Esophagus squamous epithelium (tissue), 5 donors: Measurements from ENCODE around the gene PTP4A2. TPM values are rescaled to one million over a fixed set of nuclear protein-coding genes. Genes with fewer than 3 reads are reported as not detected.

Experiments
- DNase-seq: peaks from one replicate; lab custom pipeline; 2025; lab: John Stamatoyannopoulos, UW
- H3K27ac ChIP-seq, 4 donors: fragments of 200-600 bp; sonication (generic); one replicate each; pipeline ENCODE4 v1.5.1; 2016 to 2019; ENCODE audit warnings: mild to moderate bottlenecking in 1 of 4
- H3K27me3 ChIP-seq, 4 donors: fragments of 200-600 bp; sonication (generic); 1 replicate in 3 of 4; 2 replicates in 1 of 4; pipeline versions ENCODE4 v1.5.1 to v1.6.0; 2017 to 2021; ENCODE audit warnings: antibody characterized with exemption in 1 of 4
- H3K36me3 ChIP-seq, 3 donors: fragments of 200-600 bp; sonication (generic); one replicate each; pipeline ENCODE4 v1.5.1; 2016 to 2019
- H3K4me1 ChIP-seq, 3 donors: fragments of 200-600 bp; sonication (generic); one replicate each; pipeline ENCODE4 v1.5.1; 2017 to 2019
- H3K4me3 ChIP-seq, 4 donors: fragments of 200-600 bp; sonication (generic); 1 replicate in 3 of 4; 2 replicates in 1 of 4; pipeline ENCODE4 v1.5.1; 2016 to 2019; ENCODE audit warnings: mild to moderate bottlenecking in 2 of 4, moderate library complexity in 1 of 4
- H3K9me3 ChIP-seq, 3 donors: fragments of 200-600 bp; sonication (generic); one replicate each; pipeline ENCODE4 v1.5.1; 2016 to 2019
- POLR2A ChIP-seq, 4 donors: fragments of 450-650 bp; IDR thresholded peaks; one replicate each; pipeline ENCODE4 v1.6.1; 2017; ENCODE audit warnings: antibody characterized with exemption in 4 of 4, mild to moderate bottlenecking in 4 of 4, moderate library complexity in 3 of 4
- WGBS, 2 donors: methylation state at CpG; one replicate each; pipeline ENCODE4 v1.1.5; 2018; 5-methylcytosine and 5-hydroxymethylcytosine counted together
- intact Hi-C: fragments of 100-400 bp; cut with DNase I; formaldehyde crosslinking; loops from one replicate; pipeline ENCODE4 v1.15.0; 2022
- total RNA-seq, 4 donors: library from RNA; depleted of rRNA; stranded (reverse); fragments of >200 nt; gene quantifications; one replicate each; pipeline ENCODE4 v1.1.0, GENCODE V29; 2016
- TF ChIP-seq, protein P1 (sequence below), 6 experiments: fragments of 450-650 bp in 4 of 6; fragments of 200-600 bp in 2 of 6; sonication (generic) in 2 of 6; IDR thresholded peaks; one replicate each; pipeline ENCODE4 v1.5.1; 2016 to 2019; ENCODE audit warnings: antibody characterized with exemption in 6 of 6, mild to moderate bottlenecking in 4 of 6, moderate library complexity in 4 of 6
- donor health status: DM: yes; HTN: yes; CAD: no.

Gene PTP4A2
- total RNA-seq, 4 donors from 2014 or later: 71.4 to 122 (median 108) TPM

- H3K4me1 ChIP-seq: peaks cover 24 to 61% (median 36%) of the 10 kb centered on the region in 3 donors
- no peak overlapping the region for H3K4me3 ChIP-seq
- WGBS, 2 donors: 72 to 73% methylated on average over 9 of the region's 9 CpGs
- no peaks in the 10 kb centered on the region for H3K36me3 ChIP-seq
- intact Hi-C loops: no loop called here
- peak overlapping the region in 3 of 4 donors; percentile 1 to 36 (median 8) for H3K27ac ChIP-seq
- TF ChIP-seq POLR2A (IDR thresholded peaks at IDR 0.05): no peak
- TF ChIP-seq, protein P1, sequence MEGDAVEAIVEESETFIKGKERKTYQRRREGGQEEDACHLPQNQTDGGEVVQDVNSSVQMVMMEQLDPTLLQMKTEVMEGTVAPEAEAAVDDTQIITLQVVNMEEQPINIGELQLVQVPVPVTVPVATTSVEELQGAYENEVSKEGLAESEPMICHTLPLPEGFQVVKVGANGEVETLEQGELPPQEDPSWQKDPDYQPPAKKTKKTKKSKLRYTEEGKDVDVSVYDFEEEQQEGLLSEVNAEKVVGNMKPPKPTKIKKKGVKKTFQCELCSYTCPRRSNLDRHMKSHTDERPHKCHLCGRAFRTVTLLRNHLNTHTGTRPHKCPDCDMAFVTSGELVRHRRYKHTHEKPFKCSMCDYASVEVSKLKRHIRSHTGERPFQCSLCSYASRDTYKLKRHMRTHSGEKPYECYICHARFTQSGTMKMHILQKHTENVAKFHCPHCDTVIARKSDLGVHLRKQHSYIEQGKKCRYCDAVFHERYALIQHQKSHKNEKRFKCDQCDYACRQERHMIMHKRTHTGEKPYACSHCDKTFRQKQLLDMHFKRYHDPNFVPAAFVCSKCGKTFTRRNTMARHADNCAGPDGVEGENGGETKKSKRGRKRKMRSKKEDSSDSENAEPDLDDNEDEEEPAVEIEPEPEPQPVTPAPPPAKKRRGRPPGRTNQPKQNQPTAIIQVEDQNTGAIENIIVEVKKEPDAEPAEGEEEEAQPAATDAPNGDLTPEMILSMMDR (IDR thresholded peaks at IDR 0.05): no peak
- H3K27me3 ChIP-seq: no peaks in the 10 kb centered on the region
- no peak for DNase-seq
- H3K9me3 ChIP-seq: no peaks in the 10 kb centered on the region
These were observed 19.8 kb upstream of the PTP4A2 start for GRCh38 chr1:31957701-31958674.

DNA sequence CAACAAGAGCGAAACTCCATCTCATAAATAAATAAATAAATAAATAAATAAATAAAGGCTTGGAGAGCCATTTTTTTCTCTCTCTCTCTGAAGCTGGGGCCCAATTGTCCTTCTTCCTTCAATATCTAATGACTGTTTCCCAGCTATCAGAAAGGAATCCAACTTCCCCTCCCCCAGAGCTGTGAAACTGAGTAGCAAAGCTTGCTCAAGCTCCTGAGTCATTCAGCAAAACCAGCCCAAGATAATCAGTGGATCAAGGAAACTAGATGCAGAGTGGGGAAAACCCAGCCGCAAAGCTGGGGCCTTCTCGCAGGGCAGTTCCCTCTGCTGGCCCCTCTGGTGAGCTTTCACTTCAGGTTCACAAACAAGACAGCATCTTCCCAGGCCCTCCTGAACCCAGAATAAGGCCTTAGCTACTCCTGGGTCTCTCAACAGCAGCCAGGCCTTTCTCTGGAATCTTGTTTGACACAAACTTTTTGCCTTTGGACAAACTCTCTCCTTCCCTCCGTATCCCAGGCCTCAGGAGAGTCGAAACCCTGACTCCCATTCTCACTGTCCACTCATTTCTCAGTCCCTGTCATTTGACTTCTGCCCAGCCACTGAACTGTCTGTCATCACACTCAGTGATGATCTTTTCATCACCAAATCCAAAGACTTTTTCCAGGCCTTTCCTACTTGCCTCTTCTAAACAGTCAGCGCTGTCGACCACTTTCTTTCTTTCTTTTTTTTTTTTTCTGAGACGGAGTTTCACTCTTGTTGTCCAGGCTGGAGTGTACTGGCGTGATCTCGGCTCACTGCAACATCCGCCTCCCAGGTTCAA lies 18.0 kb upstream of the PTP4A2 start:
- Histone ChIP-seq H3K4me3 (peak overlapping the region in 1 of 4 donors; percentile 31), H3K4me1 (peaks cover 24 to 65% (median 36%) of the 10 kb centered on the region in 3 donors)
- intact Hi-C loops: no loop called here

DNA sequence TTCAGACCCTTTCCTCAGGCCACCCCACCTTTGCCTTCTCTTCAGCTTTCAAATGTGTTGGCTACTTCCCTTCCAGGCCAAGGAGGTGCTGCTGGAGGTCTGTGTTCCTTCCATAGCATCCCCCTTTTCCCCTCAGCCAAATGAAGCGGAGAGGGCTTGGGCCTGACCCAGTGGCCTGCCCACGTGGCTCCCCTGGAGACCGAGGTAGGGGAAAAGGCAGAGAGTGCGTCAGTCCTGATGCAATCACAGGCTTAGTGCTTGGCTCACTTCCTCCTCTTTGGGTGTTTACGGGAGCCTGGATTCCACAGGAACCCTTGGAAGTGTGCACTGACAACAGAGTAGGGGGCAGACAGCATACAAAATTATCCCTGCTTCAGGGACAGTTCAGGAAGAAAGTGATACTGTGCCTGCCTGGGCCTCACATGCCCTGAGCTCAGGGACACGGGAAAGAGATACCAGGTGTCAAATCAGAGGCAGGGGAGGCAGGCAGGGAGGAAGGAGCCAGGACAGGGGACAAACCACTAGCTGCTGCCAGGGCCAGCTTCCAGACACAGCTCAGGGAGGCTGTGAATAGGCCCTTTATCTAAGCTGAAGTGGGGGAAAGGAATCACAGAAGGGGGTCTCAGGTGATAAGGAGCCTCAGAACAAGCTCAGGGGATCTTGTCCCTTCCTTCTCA lies 16.6 kb upstream of the PTP4A2 start:
- peak in 1 of 4 donors; percentile 57 for TF ChIP-seq POLR2A (IDR thresholded peaks at IDR 0.05)
- TF ChIP-seq, protein P1 (IDR thresholded peaks at IDR 0.05): no peak
- Histone ChIP-seq H3K27ac (peak overlapping the region; percentile 87 to 96 (median 93)), H3K4me1 (peaks cover 24 to 58% (median 36%) of the 10 kb centered on the region in 3 donors), H3K9me3 (no peaks in the 10 kb centered on the region), H3K4me3 (peak overlapping the region in 1 of 4 donors; percentile 3), H3K27me3 (no peaks in the 10 kb centered on the region), H3K36me3 (no peaks in the 10 kb centered on the region)
- intact Hi-C loops: no loop called here
- DNase-seq: no peak
- 18 to 26% methylated on average over 5 to 6 of the region's 6 CpGs for WGBS, 2 donors

More for the DNA sequence above, 18.0 kb upstream of the PTP4A2 start:
- Histone ChIP-seq H3K36me3 (no peaks in the 10 kb centered on the region), H3K27ac (peak overlapping the region; percentile 87 to 96 (median 93)), H3K9me3 (no peaks in the 10 kb centered on the region), H3K27me3 (no peaks in the 10 kb centered on the region)
- 36 to 44% methylated on average over 9 to 11 of the region's 11 CpGs for WGBS, 2 donors
- peak; percentile 57 for DNase-seq
- TF ChIP-seq, protein P1 (IDR thresholded peaks at IDR 0.05): peak in 4 of 6 experiments; percentile 36 to 55 (median 46)
- peak in 1 of 4 donors; percentile 32 for TF ChIP-seq POLR2A (IDR thresholded peaks at IDR 0.05)

- H3K27ac ChIP-seq: peak overlapping the region in 1 of 4 donors; percentile 94
- intact Hi-C loops: no loop called here
These were observed 14.7 kb upstream of the PTP4A2 start for GRCh38 chr1:31952825-31953220.

More at GRCh38 chr1:31952825-31953220, 14.7 kb upstream of the PTP4A2 start:
- Histone ChIP-seq H3K27me3 (no peaks in the 10 kb centered on the region), H3K4me3 (no peak overlapping the region), H3K36me3 (no peaks in the 10 kb centered on the region), H3K4me1 (peaks cover 24 to 51% (median 33%) of the 10 kb centered on the region in 3 donors), H3K9me3 (no peaks in the 10 kb centered on the region)
- 47 to 63% methylated on average over 2 of the region's 2 CpGs for whole genome bisulfite sequencing, 2 donors
- TF ChIP-seq POLR2A (IDR thresholded peaks at IDR 0.05): no peak
- TF ChIP-seq, protein P1 (IDR thresholded peaks at IDR 0.05): no peak
- DNase-seq: no peak
